Measurements from ENCODE around the gene MAP4K3.

Gene MAP4K3

GRCh38 chr2:39443009-39443408, 5.9 kb upstream of the MAP4K3 start:
- DNase-seq: no peak

- DNase-seq: peak; percentile 50
Measured at GRCh38 chr2:39437522-39438296, 624 bp upstream of the MAP4K3 start.

GRCh38 chr2:39435741-39436591, 1.1 kb downstream of the MAP4K3 start:
- DNase-seq: no peak

- no peak for DNase-seq
Measured at GRCh38 chr2:39435234-39435633, 1.9 kb downstream of the MAP4K3 start.

GRCh38 chr2:39434233-39434897, 2.7 kb downstream of the MAP4K3 start:
- no peak for DNase-seq

GRCh38 chr2:39433586-39434195, 3.4 kb downstream of the MAP4K3 start:
- DNase-seq: no peak

GRCh38 chr2:39432701-39433100, 4.4 kb downstream of the MAP4K3 start:
- DNase-seq: no peak

GRCh38 chr2:39431592-39432316, 5.3 kb downstream of the MAP4K3 start:
- peak; percentile 88 for DNase-seq

- DNase-seq: peak; percentile 78
Measured at GRCh38 chr2:39429746-39430145, 7.3 kb downstream of the MAP4K3 start.

- no peak for DNase-seq
Measured at GRCh38 chr2:39424951-39425350, 12.1 kb downstream of the MAP4K3 start.

GRCh38 chr2:39422700-39423099, 14.4 kb downstream of the MAP4K3 start:
- no peak for DNase-seq

GRCh38 chr2:39421354-39421753, 15.7 kb downstream of the MAP4K3 start:
- no peak for DNase-seq

GRCh38 chr2:39419282-39420223, 17.5 kb downstream of the MAP4K3 start:
- DNase-seq: no peak

- DNase-seq: no peak
Measured at GRCh38 chr2:39418491-39418890, 18.6 kb downstream of the MAP4K3 start.

GRCh38 chr2:39416140-39416539, 20.9 kb downstream of the MAP4K3 start:
- no peak for DNase-seq

GRCh38 chr2:39413063-39413737, 23.9 kb downstream of the MAP4K3 start:
- DNase-seq: peak; percentile 54

- peak; percentile 54 for DNase-seq
Measured at GRCh38 chr2:39411181-39411944, 25.7 kb downstream of the MAP4K3 start.

GRCh38 chr2:39409697-39410389, 27.2 kb downstream of the MAP4K3 start:
- no peak for DNase-seq
